ENCODE data around the gene BEAN1. TPM values are rescaled to one million over a fixed set of nuclear protein-coding genes. Genes with fewer than 3 reads are reported as not detected.
"Not testable (repeated sequence)": the region's sequence is repeated elsewhere in the genome, so short reads cannot be mapped to it uniquely, and the experiment has no call there.

BEAN1 gene
- total RNA-seq, 1 experiment from 2014 or later = not detected

GRCh38 chr16:66462912-66463311 lies 35.8 kb downstream of the BEAN1 start:
- H3K9me3 Mint-ChIP-seq = no peaks in the 10 kb centered on the region
- ChIA-PET CTCF (no interaction called here), POLR2A (no interaction called here)
- no peak for TF ChIP-seq ZNF396 (CRISPR knock-in tag; IDR thresholded peaks at IDR 0.05; ENCODE audit: borderline replicate concordance)
- TF ChIP-seq ATF1 (CRISPR knock-in tag; IDR thresholded peaks at IDR 0.05) = no peak
- TF ChIP-seq NFATC4 (CRISPR knock-in tag; IDR thresholded peaks at IDR 0.05) = no peak
- no peak for TF ChIP-seq GRHL2 (CRISPR knock-in tag; IDR thresholded peaks at IDR 0.05; ENCODE audit: insufficient replicate concordance, severe bottlenecking)
- no peak for TF ChIP-seq FOXJ3 (CRISPR knock-in tag; IDR thresholded peaks at IDR 0.05; ENCODE audit: borderline replicate concordance)
- TF ChIP-seq ETV6 (CRISPR knock-in tag; IDR thresholded peaks at IDR 0.05) = no peak
- TF ChIP-seq ATF6 (CRISPR knock-in tag; IDR thresholded peaks at IDR 0.05) = no peak
- TF ChIP-seq FOXP4 (CRISPR knock-in tag; IDR thresholded peaks at IDR 0.05) = no peak
- no peak for TF ChIP-seq E2F1 (CRISPR knock-in tag; IDR thresholded peaks at IDR 0.05)
- TF ChIP-seq NR3C1 (CRISPR knock-in tag; conservative IDR thresholded peaks at IDR 0.05; ENCODE audit: low read depth) = no peak
- no peak for TF ChIP-seq ARID4B (CRISPR knock-in tag; IDR thresholded peaks at IDR 0.05; ENCODE audit: borderline replicate concordance)
- no peak for TF ChIP-seq AFF4 (CRISPR knock-in tag; IDR thresholded peaks at IDR 0.05; ENCODE audit: borderline replicate concordance)
- no peaks in the 10 kb centered on the region for H3K36me3 Mint-ChIP-seq
- ATAC-seq (no peak), DNase-seq (ENCODE audit: low spot score) (no peak)
- H3K27ac Mint-ChIP-seq = no peak overlapping the region
- H3K4me1 Mint-ChIP-seq = peaks cover 18% of the 10 kb centered on the region
- no peak overlapping the region for H3K4me3 Mint-ChIP-seq
- peaks cover 7% of the 10 kb centered on the region for H3K27me3 Mint-ChIP-seq (ENCODE audit: low read depth)

GRCh38 chr16:66465946-66466345 lies 38.9 kb downstream of the BEAN1 start:
- H3K9me3 Mint-ChIP-seq; POLR2A ChIA-PET; H3K27me3 Mint-ChIP-seq (ENCODE audit: low read depth); H3K4me3 Mint-ChIP-seq; CTCF ChIA-PET; DNase-seq (ENCODE audit: low spot score); H3K36me3 Mint-ChIP-seq; H3K27ac Mint-ChIP-seq; H3K4me1 Mint-ChIP-seq; ATAC-seq: not testable (repeated sequence)

GRCh38 chr16:66466636-66467035 lies 39.5 kb downstream of the BEAN1 start:
- CTCF ChIA-PET; ATAC-seq; H3K4me3 Mint-ChIP-seq; H3K27ac Mint-ChIP-seq; DNase-seq (ENCODE audit: low spot score); H3K27me3 Mint-ChIP-seq (ENCODE audit: low read depth); H3K9me3 Mint-ChIP-seq; POLR2A ChIA-PET; H3K4me1 Mint-ChIP-seq; H3K36me3 Mint-ChIP-seq: not testable (repeated sequence)

Measured in WTC11 (cell line).